Common myeloid progenitor, CD34-positive (primary cell): ENCODE data around the gene PSMD3.

Experiments
- CTCF ChIA-PET: fragments of 350-600 bp; sonication (Branson Sonifier 250); formaldehyde crosslinking; loops from one replicate; lab custom pipeline; 2021; ENCODE audit warnings: antibody characterized with exemption; lab: Charles Lee
- POLR2A ChIA-PET: fragments of 350-600 bp; sonication (Branson Sonifier 250); formaldehyde crosslinking; loops from one replicate; lab custom pipeline; 2021; ENCODE audit warnings: antibody characterized with exemption; lab: Charles Lee
- DNase-seq, 3 donors: peaks; one replicate each; pipeline versions ENCODE4 v3.0.0 to v3.0.0-alpha.2; 2013
- H3K27ac ChIP-seq, 2 experiments: 1 replicate in 1 of 2; 2 replicates in 1 of 2; pipeline ENCODE4 v1.7.0; 2013; ENCODE audit warnings: inconsistent platforms in 2 of 2, low read length in 2 of 2, mild to moderate bottlenecking in 2 of 2, low read depth in 1 of 2, moderate library complexity in 1 of 2; ENCODE audit not compliant: severe bottlenecking in 2 of 2, insufficient read depth in 1 of 2, poor library complexity in 1 of 2
- H3K27me3 ChIP-seq, 5 experiments: replicated peaks in 2 of 5; 1 replicate in 3 of 5; 2 replicates in 2 of 5; pipeline versions ENCODE4 v1.6.1 to v1.7.0; 2013; ENCODE audit warnings: low read length in 4 of 5, mild to moderate bottlenecking in 2 of 5, moderate library complexity in 2 of 5, inconsistent platforms in 1 of 5; ENCODE audit not compliant: insufficient read depth in 5 of 5, control insufficient read depth in 4 of 5
- H3K36me3 ChIP-seq, 4 experiments: 1 replicate in 2 of 4; 2 replicates in 2 of 4; pipeline versions ENCODE4 v1.6.1 to v1.7.0; 2013; ENCODE audit warnings: low read length in 3 of 4, control low read depth in 1 of 4, mild to moderate bottlenecking in 1 of 4; ENCODE audit not compliant: control insufficient read depth in 4 of 4, insufficient read depth in 4 of 4
- H3K4me1 ChIP-seq, 4 experiments: 1 replicate in 3 of 4; 2 replicates in 1 of 4; pipeline versions ENCODE4 v1.6.1 to v1.7.1; 2013; ENCODE audit warnings: low read length in 3 of 4, mild to moderate bottlenecking in 3 of 4, control low read depth in 1 of 4, inconsistent platforms in 1 of 4, moderate library complexity in 1 of 4; ENCODE audit not compliant: control insufficient read depth in 4 of 4, insufficient read depth in 4 of 4; ENCODE audit errors: control extremely low read depth in 1 of 4
- H3K4me3 ChIP-seq, 7 experiments: 1 replicate in 4 of 7; 2 replicates in 3 of 7; pipeline versions ENCODE4 v1.5.1 to v1.7.0; 2013; ENCODE audit warnings: mild to moderate bottlenecking in 7 of 7, low read length in 6 of 7, moderate library complexity in 6 of 7, inconsistent platforms in 2 of 7, low read depth in 2 of 7, control low read depth in 1 of 7; ENCODE audit not compliant: insufficient read depth in 4 of 7, control insufficient read depth in 1 of 7; ENCODE audit errors: extremely low read depth in 1 of 7
- H3K9me3 ChIP-seq, 5 experiments: 1 replicate in 4 of 5; 2 replicates in 1 of 5; pipeline versions ENCODE4 v1.6.1 to v1.7.1; 2013; ENCODE audit warnings: low read length in 4 of 5, mild to moderate bottlenecking in 2 of 5, inconsistent platforms in 1 of 5, low read depth in 1 of 5, moderate library complexity in 1 of 5; ENCODE audit not compliant: control insufficient read depth in 4 of 5, insufficient read depth in 2 of 5; ENCODE audit errors: control extremely low read depth in 1 of 5
- WGBS: methylation state at CpG from one replicate; pipeline ENCODE4 v1.1.5; 2013; ENCODE audit not compliant: insufficient coverage; 5-methylcytosine and 5-hydroxymethylcytosine counted together

The PSMD3 gene

GRCh38 chr17:39968761-39969160 lies 11.8 kb upstream of the PSMD3 start:
- CTCF ChIA-PET: interaction anchor here (0.9 to 1.2 kb wide), 2 partner anchors 10 to 12 kb away, joined by 3 to 5 read pairs; partner anchors contain the start of gene PSMD3
- Histone ChIP-seq H3K27ac (no peak overlapping the region), H3K4me3 (no peak overlapping the region), H3K9me3 (no peaks in the 10 kb centered on the region), H3K27me3 (peaks cover 0 to 8% (median 0%) of the 10 kb centered on the region in 5 experiments), H3K36me3 (no peaks in the 10 kb centered on the region), H3K4me1 (peaks cover 0 to 25% (median 0%) of the 10 kb centered on the region in 4 experiments)
- 80% methylated on average over 1 of the region's 2 CpGs for WGBS
- no peak for DNase-seq
- POLR2A ChIA-PET: no interaction called here

GRCh38 chr17:39969375-39969774 lies 11.2 kb upstream of the PSMD3 start:
- ChIA-PET CTCF (interaction anchor here (1.0 to 1.2 kb wide), 2 partner anchors 9 to 11 kb away, joined by 3 read pairs; no protein-coding TSS in a partner anchor), POLR2A (no interaction called here)
- H3K27ac ChIP-seq: no peak overlapping the region

GRCh38 chr17:39970157-39970692 lies 10.4 kb upstream of the PSMD3 start:
- H3K4me3 ChIP-seq: no peak overlapping the region
- no peak overlapping the region for H3K27ac ChIP-seq
- no peaks in the 10 kb centered on the region for H3K9me3 ChIP-seq
- peaks cover 0 to 8% (median 0%) of the 10 kb centered on the region in 5 experiments for H3K27me3 ChIP-seq
- H3K4me1 ChIP-seq: peaks cover 0 to 25% (median 0%) of the 10 kb centered on the region in 4 experiments
- no peak for DNase-seq
- H3K36me3 ChIP-seq: no peaks in the 10 kb centered on the region
- WGBS: 0% methylated on average over 1 of the region's 7 CpGs
- ChIA-PET CTCF (interaction anchor here (1.0 to 1.1 kb wide), 2 partner anchors 8 to 9 kb away, joined by 3 to 4 read pairs; partner anchors contain the start of gene GSDMA), POLR2A (no interaction called here)

More at GRCh38 chr17:39969375-39969774, 11.2 kb upstream of the PSMD3 start:
- no peak for DNase-seq
- Histone ChIP-seq H3K4me1 (peaks cover 0 to 25% (median 0%) of the 10 kb centered on the region in 4 experiments), H3K36me3 (no peaks in the 10 kb centered on the region), H3K4me3 (no peak overlapping the region), H3K27me3 (peaks cover 0 to 8% (median 0%) of the 10 kb centered on the region in 5 experiments), H3K9me3 (no peaks in the 10 kb centered on the region)
- whole genome bisulfite sequencing: 92% methylated on average over 6 of the region's 6 CpGs

- no peak for DNase-seq
- WGBS: 92% methylated on average over 3 of the region's 4 CpGs
- Histone ChIP-seq H3K27ac (no peak overlapping the region), H3K4me3 (no peak overlapping the region), H3K9me3 (no peaks in the 10 kb centered on the region), H3K4me1 (peaks cover 0 to 25% (median 0%) of the 10 kb centered on the region in 4 experiments), H3K36me3 (no peaks in the 10 kb centered on the region), H3K27me3 (peaks cover 0 to 10% (median 0%) of the 10 kb centered on the region in 5 experiments)
- CTCF ChIA-PET: interaction anchor here (1.1 to 1.3 kb wide), 2 partner anchors 9 kb away, joined by 4 to 5 read pairs; partner anchors contain the start of genes GSDMA and PSMD3
- POLR2A ChIA-PET: no interaction called here
Measured at GRCh38 chr17:39971076-39971603, 9.5 kb upstream of the PSMD3 start.

- WGBS: 60% methylated on average over 2 of the region's 3 CpGs
Measured at GRCh38 chr17:39972271-39972670, 8.3 kb upstream of the PSMD3 start.

GRCh38 chr17:39973496-39973895 lies 7.1 kb upstream of the PSMD3 start:
- Histone ChIP-seq H3K27ac (no peak overlapping the region), H3K9me3 (no peaks in the 10 kb centered on the region), H3K27me3 (peaks cover 0 to 10% (median 0%) of the 10 kb centered on the region in 5 experiments), H3K36me3 (no peaks in the 10 kb centered on the region), H3K4me3 (no peak overlapping the region), H3K4me1 (peaks cover 0 to 18% (median 0%) of the 10 kb centered on the region in 4 experiments)
- no peak for DNase-seq
- WGBS: 100% methylated on average over 2 of the region's 2 CpGs
- ChIA-PET CTCF (interaction anchor here (12.3 kb wide), 1 partner anchor 13 kb away, joined by 197 read pairs; the partner anchor contains the start of gene GSDMA), POLR2A (interaction anchor here (0.6 to 0.7 kb wide), 2 partner anchors 45 to 175 kb away, joined by 4 read pairs; no protein-coding TSS in a partner anchor)

More at GRCh38 chr17:39972271-39972670, 8.3 kb upstream of the PSMD3 start:
- Histone ChIP-seq H3K27me3 (peaks cover 0 to 10% (median 0%) of the 10 kb centered on the region in 5 experiments), H3K9me3 (no peaks in the 10 kb centered on the region), H3K4me1 (peaks cover 0 to 20% (median 0%) of the 10 kb centered on the region in 4 experiments), H3K36me3 (no peaks in the 10 kb centered on the region), H3K4me3 (no peak overlapping the region), H3K27ac (no peak overlapping the region)
- DNase-seq: peak in 2 of 3 donors; percentile 58 to 61
- ChIA-PET POLR2A (interaction anchor here (0.6 kb wide), 1 partner anchor 8 kb away, joined by 3 read pairs; the partner anchor contains the start of gene PSMD3), CTCF (interaction anchor here (1.0 to 12.3 kb wide), 3 partner anchors 8 to 192 kb away, joined by 3 to 197 read pairs (median 5); partner anchors contain the start of genes GSDMA and PSMD3)
